OCI-LY7 (cell line): Measurements from ENCODE around the gene ABHD1. TPM values are rescaled to one million over a fixed set of nuclear protein-coding genes. Genes with fewer than 3 reads are reported as not detected.

Experiments used
- BruUV-seq: library from RNA; stranded (reverse); fragments of 400-500 nt; replicated peaks from 2 replicates; lab custom pipeline; 2021; lab: Mats Ljungman, UMichigan
- CTCF ChIA-PET: fragments of 300-600 bp; sonication (Branson Sonifier 250); formaldehyde crosslinking; loops from one replicate; lab custom pipeline; 2022; ENCODE audit warnings: antibody characterized with exemption; ENCODE audit not compliant: unreplicated experiment; lab: Charles Lee
- POLR2A ChIA-PET: fragments of 300-600 bp; sonication (Branson Sonifier 250); formaldehyde crosslinking; loops from one replicate; lab custom pipeline; 2022; ENCODE audit warnings: antibody characterized with exemption; lab: Charles Lee
- DNase-seq: peaks from one replicate; pipeline ENCODE4 v3.0.0-alpha.2; 2015; ENCODE audit warnings: low spot score
- H2AFZ ChIP-seq: fragments of 200-600 bp; sonication (generic), shearing (Covaris generic); 2 replicates; pipeline ENCODE4 v1.6.1; 2014; ENCODE audit warnings: mild to moderate bottlenecking, antibody characterized with exemption, low read length, moderate library complexity
- H3K27ac ChIP-seq: fragments of 200-600 bp; sonication (generic); 2 replicates; pipeline ENCODE4 v1.5.1; 2014; ENCODE audit warnings: mixed run types, low read depth, mild to moderate bottlenecking, moderate library complexity, low read length, inconsistent platforms; ENCODE audit not compliant: poor library complexity, severe bottlenecking
- H3K36me3 ChIP-seq: fragments of 200-600 bp; sonication (generic); 2 replicates; pipeline ENCODE4 v1.6.1; 2014; ENCODE audit warnings: mild to moderate bottlenecking, antibody characterized with exemption, low read length, moderate library complexity, mixed read lengths; ENCODE audit not compliant: insufficient read depth
- H3K4me1 ChIP-seq: fragments of 200-600 bp; sonication (generic); 2 replicates; pipeline ENCODE4 v1.5.1; 2014; ENCODE audit warnings: mild to moderate bottlenecking, low read length; ENCODE audit not compliant: insufficient read depth, poor library complexity, severe bottlenecking
- H3K4me2 ChIP-seq: fragments of 200-600 bp; sonication (generic); 2 replicates; pipeline ENCODE4 v1.6.1; 2014; ENCODE audit warnings: mild to moderate bottlenecking, low read length
- H3K4me3 ChIP-seq: fragments of 200-600 bp; sonication (generic); 2 replicates; pipeline ENCODE4 v1.5.1; 2014; ENCODE audit warnings: mild to moderate bottlenecking, low read depth, low read length; ENCODE audit not compliant: poor library complexity, severe bottlenecking
- H3K79me2 ChIP-seq: fragments of 200-600 bp; sonication (generic); 2 replicates; pipeline ENCODE4 v1.6.1; 2016; ENCODE audit warnings: low read depth, mild to moderate bottlenecking, low read length, moderate library complexity, mixed read lengths; ENCODE audit not compliant: insufficient read depth
- H3K9me2 ChIP-seq: fragments of 200-600 bp; sonication (generic); 2 replicates; pipeline ENCODE4 v1.6.1; 2016; ENCODE audit warnings: mild to moderate bottlenecking, low read length, mixed read lengths; ENCODE audit not compliant: insufficient read depth
- H3K9me3 ChIP-seq: fragments of 200-600 bp; sonication (generic); 2 replicates; pipeline ENCODE4 v1.6.1; 2014; ENCODE audit warnings: mild to moderate bottlenecking, mixed run types, low read length, mixed read lengths
- H4K20me1 ChIP-seq: fragments of 200-600 bp; sonication (generic); 2 replicates; pipeline ENCODE4 v1.6.1; 2014; ENCODE audit warnings: mild to moderate bottlenecking, antibody characterized with exemption, low read length, moderate library complexity, mixed read lengths; ENCODE audit not compliant: insufficient read depth
- EZH2phosphoT487 ChIP-seq: fragments of 200-600 bp; sonication (generic); IDR thresholded peaks from 2 replicates; pipeline ENCODE4 v1.6.1; 2018; ENCODE audit warnings: low read depth, borderline replicate concordance, mild to moderate bottlenecking, mixed run types, antibody characterized with exemption, low read length, moderate library complexity, mixed read lengths
- intact Hi-C: fragments of 100-400 bp; cut with micrococcal nuclease; formaldehyde crosslinking; loops from one replicate; pipeline ENCODE4 v1.10.0; 2022; ENCODE audit not compliant: unreplicated experiment
- total RNA-seq, 2 experiments: library from RNA; depleted of rRNA in 1 of 2; stranded (reverse); fragments of >200 nt in 1 of 2; shearing (Covaris generic) in 1 of 2; gene quantifications; 2 replicates each; pipeline ENCODE4 v1.2.3, GENCODE V29; 2014 to 2022
- TF ChIP-seq, protein P1 (sequence below): fragments of 200-600 bp; sonication (generic); conservative IDR thresholded peaks from 2 replicates; pipeline ENCODE4 v1.5.1; 2014; ENCODE audit warnings: mild to moderate bottlenecking, antibody characterized with exemption, low read length, moderate library complexity, mixed read lengths

The ABHD1 gene
- total RNA-seq, 2 experiments from 2014 or later: not detected

DNA sequence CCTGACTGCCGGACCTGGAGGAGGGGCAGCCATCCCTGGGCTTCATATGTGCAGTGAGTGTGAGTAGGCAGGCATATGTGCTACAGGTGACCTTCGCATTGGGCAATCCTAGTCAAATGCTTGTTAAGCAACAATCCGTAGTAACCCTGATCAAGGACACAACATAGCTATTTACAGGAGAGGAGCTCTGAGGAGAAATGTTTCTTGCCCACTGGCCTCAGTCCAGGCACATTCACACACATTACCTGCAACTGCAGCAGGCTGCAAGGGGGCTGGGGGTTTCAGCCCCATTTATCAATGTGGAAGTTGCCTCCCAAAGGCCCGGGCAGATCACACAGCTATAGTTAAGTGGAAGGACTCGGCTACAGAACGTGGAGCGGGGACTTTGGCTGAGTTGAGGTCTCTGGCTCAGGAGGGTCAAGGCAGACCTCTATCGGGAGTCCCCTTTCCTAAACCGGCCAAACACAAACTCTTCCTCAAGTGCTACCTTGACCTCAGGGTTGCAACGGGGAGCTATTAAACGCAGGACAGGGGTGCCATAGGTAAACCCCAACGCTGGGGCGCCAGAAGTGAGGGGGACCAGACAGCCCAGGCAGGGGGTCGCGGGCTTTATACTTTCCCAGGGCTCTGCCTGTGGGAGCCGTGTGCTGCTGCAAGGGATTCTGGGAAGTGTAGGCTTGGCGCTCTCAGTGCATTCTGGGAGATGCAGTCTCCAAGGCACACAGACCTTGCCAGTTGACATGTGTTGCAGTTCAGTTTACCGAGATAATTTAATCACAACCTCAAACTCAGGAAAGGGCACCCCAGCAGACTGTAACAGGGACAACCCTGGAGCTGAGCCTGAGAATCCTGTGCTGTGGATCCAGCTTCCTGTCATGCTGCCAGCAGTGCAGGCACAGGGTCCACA lies 27.6 kb upstream of the ABHD1 start:
- POLR2A ChIA-PET: interaction anchor here (0.6 to 2.0 kb wide), 8 partner anchors 9 to 152 kb away, joined by 3 to 8 read pairs (median 4); partner anchors contain the start of genes KHK and OST4

DNA sequence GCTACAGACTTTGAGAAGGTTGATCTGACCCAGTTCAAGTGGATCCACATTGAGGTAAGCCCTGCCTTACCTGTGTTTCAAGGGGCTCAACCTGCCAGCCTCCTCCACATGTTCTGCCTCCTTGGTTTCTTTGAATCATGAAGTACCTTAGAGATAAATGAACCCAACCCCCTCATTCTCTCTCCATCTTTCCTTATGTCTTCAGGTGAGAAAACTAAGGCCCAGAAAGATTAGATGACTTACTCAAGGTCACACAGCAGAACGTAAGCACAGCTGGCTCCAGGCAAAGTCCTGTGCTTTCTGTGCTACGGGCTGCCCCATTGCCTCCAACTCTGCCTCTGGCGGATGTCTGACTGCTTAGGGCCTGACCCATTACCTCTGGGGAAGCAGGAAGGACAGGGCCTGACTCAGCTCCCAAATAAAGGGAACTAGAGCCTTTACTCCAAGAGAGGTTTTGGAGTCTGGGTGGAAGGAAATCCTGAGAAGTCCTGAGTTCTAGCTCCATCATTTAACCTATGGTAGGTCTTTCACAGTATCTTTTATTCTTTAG lies 26.8 kb upstream of the ABHD1 start:
- H3K9me2 ChIP-seq: no peaks in the 10 kb centered on the region
- TF ChIP-seq, protein P1, sequence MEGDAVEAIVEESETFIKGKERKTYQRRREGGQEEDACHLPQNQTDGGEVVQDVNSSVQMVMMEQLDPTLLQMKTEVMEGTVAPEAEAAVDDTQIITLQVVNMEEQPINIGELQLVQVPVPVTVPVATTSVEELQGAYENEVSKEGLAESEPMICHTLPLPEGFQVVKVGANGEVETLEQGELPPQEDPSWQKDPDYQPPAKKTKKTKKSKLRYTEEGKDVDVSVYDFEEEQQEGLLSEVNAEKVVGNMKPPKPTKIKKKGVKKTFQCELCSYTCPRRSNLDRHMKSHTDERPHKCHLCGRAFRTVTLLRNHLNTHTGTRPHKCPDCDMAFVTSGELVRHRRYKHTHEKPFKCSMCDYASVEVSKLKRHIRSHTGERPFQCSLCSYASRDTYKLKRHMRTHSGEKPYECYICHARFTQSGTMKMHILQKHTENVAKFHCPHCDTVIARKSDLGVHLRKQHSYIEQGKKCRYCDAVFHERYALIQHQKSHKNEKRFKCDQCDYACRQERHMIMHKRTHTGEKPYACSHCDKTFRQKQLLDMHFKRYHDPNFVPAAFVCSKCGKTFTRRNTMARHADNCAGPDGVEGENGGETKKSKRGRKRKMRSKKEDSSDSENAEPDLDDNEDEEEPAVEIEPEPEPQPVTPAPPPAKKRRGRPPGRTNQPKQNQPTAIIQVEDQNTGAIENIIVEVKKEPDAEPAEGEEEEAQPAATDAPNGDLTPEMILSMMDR: no peak
- TF ChIP-seq EZH2phosphoT487: no peak
- peak overlapping the region; percentile 78 for H3K4me2 ChIP-seq
- no peaks in the 10 kb centered on the region for H4K20me1 ChIP-seq
- H3K9me3 ChIP-seq: no peaks in the 10 kb centered on the region
- H3K79me2 ChIP-seq: no peaks in the 10 kb centered on the region
- BruUV-seq: no TSS peak
- peak overlapping the region; percentile 54 for H3K4me3 ChIP-seq
- H3K27ac ChIP-seq: no peak overlapping the region
- peak overlapping the region; percentile 93; the same call in 1 of the 2 replicates for H2AFZ ChIP-seq
- H3K36me3 ChIP-seq: no peaks in the 10 kb centered on the region
- peaks cover 14% of the 10 kb centered on the region for H3K4me1 ChIP-seq
- no peak for DNase-seq
- CTCF ChIA-PET: interaction anchor here (1.3 to 1.4 kb wide), 2 partner anchors 37 to 206 kb away, joined by 3 to 5 read pairs; no protein-coding TSS in a partner anchor
- POLR2A ChIA-PET: interaction anchor here (0.6 to 2.0 kb wide), 4 partner anchors 9 to 35 kb away, joined by 3 to 8 read pairs (median 4); partner anchors contain the start of gene KHK
- intact Hi-C loops: no loop called here

More for the DNA sequence above, 27.6 kb upstream of the ABHD1 start:
- Histone ChIP-seq H3K36me3 (no peaks in the 10 kb centered on the region), H3K4me2 (peak overlapping the region; percentile 78), H3K9me3 (no peaks in the 10 kb centered on the region), H3K9me2 (no peaks in the 10 kb centered on the region), H4K20me1 (no peaks in the 10 kb centered on the region), H3K79me2 (no peaks in the 10 kb centered on the region), H3K4me3 (peak overlapping the region; percentile 54), H3K27ac (no peak overlapping the region), H3K4me1 (peaks cover 14% of the 10 kb centered on the region), H2AFZ (peak overlapping the region; percentile 93)
- intact Hi-C loops: no loop called here
- no TSS peak for BruUV-seq
- peak; percentile 75 for DNase-seq
- TF ChIP-seq, protein P1: no peak
- no peak for TF ChIP-seq EZH2phosphoT487
- CTCF ChIA-PET: interaction anchor here (0.6 to 1.3 kb wide), 4 partner anchors 9 to 45 kb away, joined by 4 to 6 read pairs (median 5); partner anchors contain the start of genes AGBL5 and KHK
